Nephron (organoid): ENCODE results near the gene SH3BGRL2.
A peak's percentile ranks its signal among the peaks of the same experiment; 100 is the strongest.
"Not testable (repeated sequence)": the region's sequence is repeated elsewhere in the genome, so short reads cannot be mapped to it uniquely, and the experiment has no call there.

ENCODE experiments used
- H3K27ac Mint-ChIP-seq, 3 experiments: 2 replicates each; pipeline ENCODE4 v1.8.0; 2020; ENCODE audit warnings: mixed read lengths in 3 of 3, mild to moderate bottlenecking in 2 of 3, moderate library complexity in 1 of 3
- H3K27me3 Mint-ChIP-seq: 2 replicates; pipeline ENCODE4 v1.8.0; 2021; ENCODE audit warnings: low read depth, mild to moderate bottlenecking, moderate library complexity, mixed read lengths
- H3K36me3 Mint-ChIP-seq: 2 replicates; pipeline ENCODE4 v1.8.0; 2020; ENCODE audit warnings: low read depth, mixed read lengths
- H3K4me1 Mint-ChIP-seq: 2 replicates; pipeline ENCODE4 v1.8.0; 2020; ENCODE audit warnings: mixed read lengths
- H3K4me3 Mint-ChIP-seq, 3 experiments: 2 replicates each; pipeline ENCODE4 v1.8.0; 2020; ENCODE audit warnings: mild to moderate bottlenecking in 3 of 3, mixed read lengths in 3 of 3, moderate library complexity in 2 of 3
- H3K9me3 Mint-ChIP-seq: 2 replicates; pipeline ENCODE4 v1.8.0; 2020; ENCODE audit warnings: mixed read lengths
- CTCF ChIP-seq, 3 experiments: fragments of 200-600 bp; sonication (generic); IDR thresholded peaks; one replicate each; pipeline ENCODE4 v1.5.0; 2021; ENCODE audit warnings: antibody characterized with exemption in 3 of 3; ENCODE audit not compliant: unreplicated experiment in 3 of 3

Gene SH3BGRL2

GRCh38 chr6:79742030-79742429, 110.9 kb downstream of the SH3BGRL2 start:
- Mint-ChIP-seq H3K27ac (no peak overlapping the region), H3K36me3 (no peaks in the 10 kb centered on the region), H3K4me3 (no peak overlapping the region), H3K9me3 (peaks cover 8% of the 10 kb centered on the region), H3K27me3 (no peaks in the 10 kb centered on the region), H3K4me1 (peaks cover 4% of the 10 kb centered on the region)
- TF ChIP-seq CTCF (IDR thresholded peaks at IDR 0.05; ENCODE audit: unreplicated experiment in 3 of 3), result no peak

GRCh38 chr6:79745282-79745681, 114.2 kb downstream of the SH3BGRL2 start:
- H3K36me3 Mint-ChIP-seq, H3K9me3 Mint-ChIP-seq, H3K4me1 Mint-ChIP-seq, H3K27me3 Mint-ChIP-seq, H3K4me3 Mint-ChIP-seq, H3K27ac Mint-ChIP-seq: not testable (repeated sequence)

- not testable (repeated sequence) for H3K4me3 Mint-ChIP-seq, H3K36me3 Mint-ChIP-seq, H3K4me1 Mint-ChIP-seq, H3K27ac Mint-ChIP-seq, H3K27me3 Mint-ChIP-seq, H3K9me3 Mint-ChIP-seq
Observed at GRCh38 chr6:79746325-79746724, 115.2 kb downstream of the SH3BGRL2 start.

GRCh38 chr6:79750806-79751205, 119.7 kb downstream of the SH3BGRL2 start:
- no peak for TF ChIP-seq CTCF (IDR thresholded peaks at IDR 0.05; ENCODE audit: unreplicated experiment in 3 of 3)
- no peaks in the 10 kb centered on the region for H3K4me1 Mint-ChIP-seq
- H3K36me3 Mint-ChIP-seq, result no peaks in the 10 kb centered on the region
- H3K27ac Mint-ChIP-seq, result peak overlapping the region in 1 of 3 experiments; percentile 34
- no peaks in the 10 kb centered on the region for H3K27me3 Mint-ChIP-seq
- no peak overlapping the region for H3K4me3 Mint-ChIP-seq
- H3K9me3 Mint-ChIP-seq, result peaks cover 8% of the 10 kb centered on the region
